DOHH2 (cell line): Measurements from ENCODE around the gene PLEKHN1.

Experiments used
- CTCF ChIP-seq: fragments of 200-600 bp; sonication (generic); IDR thresholded peaks from one replicate; pipeline ENCODE4 v1.5.1; 2014; ENCODE audit warnings: antibody characterized with exemption, mild to moderate bottlenecking, low read depth, low read length; ENCODE audit not compliant: poor library complexity, severe bottlenecking
- EZH2phosphoT487 ChIP-seq: fragments of 200-600 bp; sonication (generic); IDR thresholded peaks from 2 replicates; pipeline ENCODE4 v1.6.1; 2017; ENCODE audit warnings: borderline replicate concordance, mild to moderate bottlenecking, antibody characterized with exemption, low read length, moderate library complexity, mixed read lengths

DNA sequence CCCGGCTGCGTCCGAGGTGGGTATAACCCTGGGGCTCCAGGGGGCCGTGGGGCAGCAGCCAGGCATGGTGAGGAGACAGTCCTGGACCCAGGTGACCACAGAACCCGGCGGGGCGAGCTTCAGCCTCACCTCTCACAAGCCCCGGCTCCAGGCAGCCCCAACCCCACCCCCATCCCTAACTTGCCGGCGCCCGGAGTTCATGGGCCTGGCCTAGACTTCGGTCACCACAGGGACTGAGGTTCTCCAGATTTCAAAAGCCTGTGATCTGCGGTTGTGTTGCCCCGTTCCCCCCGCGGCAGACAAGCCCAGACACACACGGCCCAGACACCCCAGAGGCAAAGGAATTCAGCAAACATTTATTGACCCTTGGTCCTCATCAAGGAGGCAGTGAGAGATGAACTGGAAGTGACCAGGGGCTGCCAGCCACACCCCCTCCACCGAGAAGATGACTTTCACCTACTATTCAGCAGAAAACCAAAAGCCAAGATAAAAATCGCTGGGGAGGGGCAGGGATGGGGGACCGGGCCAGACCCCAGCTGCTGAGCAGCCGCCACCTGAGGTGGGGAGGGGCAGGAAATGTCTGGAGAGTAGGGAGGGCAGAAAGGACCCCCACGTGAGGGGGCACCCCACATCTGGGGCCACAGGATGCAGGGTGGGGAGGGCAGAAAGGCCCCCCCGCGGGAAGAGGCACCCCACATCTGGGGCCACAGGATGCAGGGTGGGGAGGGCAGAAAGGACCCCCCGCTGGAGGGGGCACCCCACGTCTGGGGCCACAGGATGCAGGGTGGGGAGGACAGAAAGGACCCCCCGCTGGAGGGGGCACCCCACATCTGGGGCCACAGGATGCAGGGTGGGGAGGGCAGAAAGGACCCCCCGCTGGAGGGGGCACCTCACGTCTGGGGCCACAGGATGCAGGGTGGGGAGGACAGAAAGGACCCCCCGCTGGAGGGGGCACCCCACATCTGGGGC is 29.7 kb downstream of the PLEKHN1 start:
- TF ChIP-seq CTCF (no peak), EZH2phosphoT487 (no peak)
